HG02943 (cell line): Measurements from ENCODE around the gene BCAS3.
"Not testable (repeated sequence)": the region's sequence is repeated elsewhere in the genome, so short reads cannot be mapped to it uniquely, and the experiment has no call there.

Experiments
- ATAC-seq: cut with Tn5 transposase; IDR thresholded peaks from one replicate; pipeline ENCODE4 v1.9.1; 2021; ENCODE audit warnings: mild to moderate bottlenecking, low read depth, moderate library complexity; ENCODE audit not compliant: unreplicated experiment

The BCAS3 gene

GRCh38 chr17:60971515-60972369 is 294.1 kb downstream of the BCAS3 start:
- peak; percentile 57 for ATAC-seq

- ATAC-seq: not testable (repeated sequence)
Measured at GRCh38 chr17:60976861-60977260, 299.2 kb downstream of the BCAS3 start.

- no peak for ATAC-seq
Measured at GRCh38 chr17:60989379-60989778, 311.7 kb downstream of the BCAS3 start.

DNA sequence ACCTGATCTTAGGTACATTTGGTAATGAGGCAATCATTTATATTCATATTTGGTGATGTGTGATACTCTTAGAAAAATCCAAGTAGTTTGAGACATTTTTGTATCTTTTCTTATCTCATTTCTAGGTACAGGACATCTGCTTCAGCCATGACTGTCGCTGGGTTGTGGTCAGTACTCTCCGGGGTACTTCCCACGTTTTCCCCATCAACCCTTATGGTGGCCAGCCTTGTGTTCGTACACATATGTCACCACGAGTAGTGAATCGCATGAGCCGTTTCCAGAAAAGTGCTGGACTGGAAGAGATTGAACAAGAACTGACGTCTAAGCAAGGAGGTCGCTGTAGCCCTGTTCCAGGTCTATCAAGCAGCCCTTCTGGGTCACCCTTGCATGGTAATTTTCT is 312.2 kb downstream of the BCAS3 start:
- no peak for ATAC-seq

GRCh38 chr17:60993497-60993896 is 315.8 kb downstream of the BCAS3 start:
- ATAC-seq: no peak

GRCh38 chr17:60995680-60996079 is 318.0 kb downstream of the BCAS3 start:
- no peak for ATAC-seq

- no peak for ATAC-seq
Measured at GRCh38 chr17:61000911-61001310, 323.3 kb downstream of the BCAS3 start.

DNA sequence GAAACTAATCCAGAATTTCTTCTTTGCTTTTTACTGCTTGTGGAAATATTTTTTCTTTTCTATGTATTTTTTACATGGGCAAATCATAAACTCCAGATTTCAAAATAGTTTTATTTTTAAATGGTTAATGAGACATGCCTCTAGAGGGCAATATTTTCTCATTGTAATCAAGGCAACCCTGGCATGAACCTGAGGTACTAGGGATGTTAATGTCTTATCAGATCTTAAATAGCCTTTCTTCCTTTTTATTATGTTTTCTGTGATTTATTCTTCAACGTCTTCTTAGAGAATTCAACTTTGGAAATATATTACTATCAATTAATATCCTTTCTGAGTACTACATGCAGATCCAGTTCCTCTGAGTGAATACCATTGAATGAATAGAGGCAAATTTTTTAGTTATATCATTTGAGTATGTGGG is 324.7 kb downstream of the BCAS3 start:
- ATAC-seq: no peak

DNA sequence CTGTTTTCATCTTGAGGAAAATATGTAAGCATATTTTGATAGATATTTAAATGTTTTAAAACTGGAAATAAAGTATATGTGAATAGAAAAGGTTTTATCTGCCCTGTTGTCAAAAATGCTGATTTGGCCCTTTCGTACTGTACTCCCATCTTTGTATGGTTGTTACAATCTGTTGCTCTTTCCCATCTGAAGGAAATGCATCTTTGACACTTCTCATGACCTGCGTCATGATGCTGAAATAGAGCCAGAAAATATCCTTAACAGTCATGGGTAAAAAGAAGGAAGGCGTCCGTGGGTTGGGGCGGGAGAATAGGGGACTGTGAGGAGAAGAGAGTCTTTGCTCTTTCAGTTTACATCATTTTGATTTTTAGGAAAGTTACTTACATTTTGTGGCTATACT is 327.7 kb downstream of the BCAS3 start:
- ATAC-seq: no peak

DNA sequence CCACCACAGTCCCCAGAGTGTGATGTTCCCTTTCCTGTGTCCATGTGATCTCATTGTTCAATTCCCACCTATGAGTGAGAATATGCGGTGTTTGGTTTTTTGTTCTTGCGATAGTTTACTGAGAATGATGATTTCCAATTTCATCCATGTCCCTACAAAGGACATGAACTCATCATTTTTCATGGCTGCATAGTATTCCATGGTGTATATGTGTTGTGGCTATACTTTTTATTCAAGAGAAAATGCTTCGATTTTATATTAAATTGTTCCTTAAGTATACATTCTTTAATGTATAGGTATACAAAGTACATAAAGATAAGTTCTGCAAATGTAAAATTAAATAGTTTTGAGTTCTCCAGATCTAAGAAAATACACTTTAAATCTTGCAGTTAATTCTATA is 328.3 kb downstream of the BCAS3 start:
- not testable (repeated sequence) for ATAC-seq

- no peak for ATAC-seq
Measured at GRCh38 chr17:61007980-61008379, 330.3 kb downstream of the BCAS3 start.

- no peak for ATAC-seq
Measured at GRCh38 chr17:61009663-61010062, 332.0 kb downstream of the BCAS3 start.

- ATAC-seq: no peak
Measured at GRCh38 chr17:61010661-61011170, 333.1 kb downstream of the BCAS3 start.

DNA sequence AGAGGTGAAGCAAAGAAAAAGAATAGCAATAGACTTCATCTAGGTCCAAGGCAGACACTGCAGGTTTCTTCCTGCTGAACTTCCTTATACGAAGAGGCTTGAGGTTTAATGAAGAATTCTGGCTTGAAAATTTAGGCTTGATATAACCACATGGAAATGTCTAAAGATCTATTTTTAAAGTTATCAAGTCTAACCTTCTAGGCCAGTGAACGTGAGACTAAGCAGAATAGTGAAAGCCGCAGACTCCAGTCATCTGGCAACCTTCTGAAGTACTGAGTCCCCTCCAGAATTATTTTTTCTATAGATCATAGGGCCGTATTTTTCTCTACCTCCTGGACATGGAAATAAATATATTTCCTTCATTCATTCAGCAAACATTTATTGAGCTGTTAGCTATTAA is 333.6 kb downstream of the BCAS3 start:
- ATAC-seq: no peak

GRCh38 chr17:61015966-61016365 is 338.3 kb downstream of the BCAS3 start:
- ATAC-seq: no peak

- ATAC-seq: no peak
Measured at GRCh38 chr17:61017317-61018006, 339.8 kb downstream of the BCAS3 start.

- ATAC-seq: no peak
Measured at GRCh38 chr17:61018938-61019337, 341.3 kb downstream of the BCAS3 start.

- ATAC-seq: no peak
Measured at GRCh38 chr17:61023996-61024395, 346.3 kb downstream of the BCAS3 start.

- ATAC-seq: no peak
Measured at GRCh38 chr17:61026818-61027217, 349.2 kb downstream of the BCAS3 start.

DNA sequence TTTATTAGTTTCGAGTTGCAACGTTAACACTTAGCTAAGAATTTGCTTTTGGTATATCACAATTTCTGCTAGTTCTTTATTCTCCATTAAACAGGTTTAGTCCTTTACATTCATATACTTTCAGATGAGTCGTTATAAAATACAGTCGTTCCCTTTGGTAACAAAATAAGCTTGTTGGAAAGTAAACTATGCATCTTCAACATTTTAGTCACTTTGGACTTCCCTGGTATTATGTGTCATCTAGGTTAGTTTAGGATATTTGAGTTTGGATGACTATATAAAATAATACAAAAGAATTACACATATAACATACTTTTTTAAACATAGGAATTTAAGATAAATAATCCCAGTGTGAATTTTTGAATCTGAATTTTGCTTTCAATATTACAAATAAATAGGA is 351.5 kb downstream of the BCAS3 start:
- ATAC-seq: no peak

GRCh38 chr17:61040666-61041065 is 363.0 kb downstream of the BCAS3 start:
- no peak for ATAC-seq

GRCh38 chr17:61042348-61042747 is 364.7 kb downstream of the BCAS3 start:
- not testable (repeated sequence) for ATAC-seq
